GM19324 (cell line): Measurements from ENCODE around the gene ZNF747.
A peak's percentile ranks its signal among the peaks of the same experiment; 100 is the strongest.
"Not testable (repeated sequence)": the region's sequence is repeated elsewhere in the genome, so short reads cannot be mapped to it uniquely, and the experiment has no call there.

ENCODE experiments used
- ATAC-seq: cut with Tn5 transposase; IDR thresholded peaks from one replicate; pipeline ENCODE4 v1.9.1; 2021; ENCODE audit warnings: mild to moderate bottlenecking, moderate library complexity; ENCODE audit not compliant: unreplicated experiment, low FRiP score

Gene ZNF747

DNA sequence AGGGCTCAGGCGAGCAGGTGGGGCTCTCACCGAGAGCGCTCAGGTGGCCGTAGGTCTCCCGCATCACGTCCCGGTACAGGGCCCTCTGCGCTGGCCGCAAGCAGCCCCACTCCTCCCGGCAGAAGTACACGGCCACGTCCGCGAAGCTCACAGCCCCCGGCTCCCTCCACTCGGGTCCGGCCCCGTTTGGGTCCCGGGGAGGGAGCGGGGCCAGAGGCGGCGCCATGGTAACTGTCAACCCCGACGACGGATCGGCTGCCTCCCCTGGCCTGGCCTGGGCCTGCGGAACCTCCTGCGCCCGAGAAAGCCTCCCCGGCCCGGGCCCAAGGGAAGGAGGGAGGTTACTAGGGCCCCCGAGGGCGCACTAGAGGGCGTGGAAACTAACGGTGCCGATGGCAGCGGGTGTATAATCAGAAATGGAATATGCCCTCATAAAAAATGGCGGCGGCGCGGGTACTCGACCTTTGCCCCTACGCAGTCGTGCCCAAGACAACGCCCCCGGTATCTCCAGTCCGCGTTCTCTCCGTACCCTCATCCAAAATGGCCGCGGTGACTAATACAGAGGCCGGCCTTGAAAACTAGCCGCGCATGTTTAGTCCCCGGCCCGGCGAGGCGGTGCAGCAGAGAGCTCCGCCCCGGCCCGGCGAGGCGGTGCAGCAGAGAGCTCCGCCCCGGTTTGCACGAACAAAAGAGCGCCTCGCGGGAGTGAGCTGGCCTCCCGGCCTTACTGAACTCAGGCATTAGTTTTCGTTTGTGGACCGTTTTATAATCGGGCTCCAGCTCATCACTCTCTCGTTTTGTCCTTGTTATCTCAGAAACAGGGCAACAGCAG, 23.5 kb upstream of the ZNF747 start, which contains the start of gene ZNF764:
TSS of gene ZNF764 (minus strand) at position 418 of the 832 bp plus-strand sequence. CDS start at position 226, 192 bp downstream.
- ATAC-seq = peak; percentile 90

DNA sequence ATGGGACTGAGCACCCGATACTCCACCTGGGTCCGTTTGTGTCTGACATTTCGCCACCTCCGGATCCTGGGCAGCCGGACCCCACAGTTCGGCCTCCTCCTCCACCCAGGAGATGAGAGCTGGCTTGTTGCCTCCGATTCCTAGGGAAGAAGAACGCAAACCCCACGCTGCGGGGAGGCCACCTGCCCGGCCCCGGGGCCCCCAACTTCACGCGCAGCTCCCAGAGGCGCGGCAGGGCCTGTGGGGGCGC, 23.0 kb upstream of the ZNF747 start:
- ATAC-seq = peak; percentile 13

DNA sequence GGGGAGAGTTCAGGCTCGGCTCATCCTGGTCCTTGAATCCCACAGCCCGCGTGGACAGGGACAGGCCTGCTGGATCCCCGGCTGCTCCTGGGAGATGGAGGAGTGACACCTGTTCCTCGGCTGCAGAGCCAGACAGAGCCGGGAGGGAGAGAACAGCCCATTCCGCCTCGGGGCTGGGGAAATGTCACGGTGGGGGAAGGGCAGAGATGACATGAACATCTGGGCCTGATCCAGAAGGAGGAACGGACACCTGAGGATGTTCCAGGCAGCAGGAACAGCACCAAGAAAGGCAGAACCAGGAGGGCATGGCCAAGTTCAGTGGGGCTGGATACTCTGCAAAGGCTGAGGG, 21.4 kb upstream of the ZNF747 start:
- ATAC-seq = no peak

DNA sequence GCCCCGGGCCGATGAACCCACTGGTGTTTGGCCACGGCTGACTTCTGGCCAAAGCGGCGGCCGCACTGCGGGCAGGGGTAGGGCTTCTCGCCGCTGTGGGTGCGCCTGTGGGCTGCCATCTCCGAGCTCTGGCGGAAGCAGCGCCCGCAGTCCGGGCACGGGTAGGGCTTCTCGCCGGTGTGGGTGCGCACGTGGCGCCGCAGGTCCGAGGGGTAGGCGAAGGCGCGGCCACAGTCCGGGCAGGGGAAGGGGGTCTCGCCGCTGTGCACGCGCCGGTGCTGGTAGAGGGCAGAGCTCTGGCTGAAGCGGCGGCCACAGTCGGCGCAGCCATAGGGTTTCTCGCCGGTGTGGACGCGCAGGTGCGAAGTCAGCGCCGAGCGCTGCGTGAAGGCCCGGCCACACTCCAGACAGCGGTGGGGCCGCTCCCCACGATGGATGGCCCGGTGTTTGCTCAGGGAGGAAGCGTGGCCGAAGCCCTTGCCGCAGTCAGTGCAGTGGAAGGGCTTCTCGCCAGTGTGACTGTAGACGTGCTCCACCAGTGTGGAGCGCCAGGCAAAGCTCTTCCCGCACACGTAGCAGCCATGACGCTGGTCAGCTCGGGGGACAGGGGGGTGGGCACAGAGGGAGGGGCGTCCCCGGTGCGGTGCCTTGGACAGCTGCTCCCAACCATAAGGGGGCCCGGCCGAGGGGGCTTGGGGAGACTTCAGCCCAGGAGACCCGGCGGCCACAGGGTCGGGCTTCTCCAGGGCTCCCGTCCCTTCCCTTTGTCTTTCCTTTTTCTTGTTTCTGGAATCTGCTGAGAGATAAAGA, 20.9 kb upstream of the ZNF747 start:
- no peak for ATAC-seq

DNA sequence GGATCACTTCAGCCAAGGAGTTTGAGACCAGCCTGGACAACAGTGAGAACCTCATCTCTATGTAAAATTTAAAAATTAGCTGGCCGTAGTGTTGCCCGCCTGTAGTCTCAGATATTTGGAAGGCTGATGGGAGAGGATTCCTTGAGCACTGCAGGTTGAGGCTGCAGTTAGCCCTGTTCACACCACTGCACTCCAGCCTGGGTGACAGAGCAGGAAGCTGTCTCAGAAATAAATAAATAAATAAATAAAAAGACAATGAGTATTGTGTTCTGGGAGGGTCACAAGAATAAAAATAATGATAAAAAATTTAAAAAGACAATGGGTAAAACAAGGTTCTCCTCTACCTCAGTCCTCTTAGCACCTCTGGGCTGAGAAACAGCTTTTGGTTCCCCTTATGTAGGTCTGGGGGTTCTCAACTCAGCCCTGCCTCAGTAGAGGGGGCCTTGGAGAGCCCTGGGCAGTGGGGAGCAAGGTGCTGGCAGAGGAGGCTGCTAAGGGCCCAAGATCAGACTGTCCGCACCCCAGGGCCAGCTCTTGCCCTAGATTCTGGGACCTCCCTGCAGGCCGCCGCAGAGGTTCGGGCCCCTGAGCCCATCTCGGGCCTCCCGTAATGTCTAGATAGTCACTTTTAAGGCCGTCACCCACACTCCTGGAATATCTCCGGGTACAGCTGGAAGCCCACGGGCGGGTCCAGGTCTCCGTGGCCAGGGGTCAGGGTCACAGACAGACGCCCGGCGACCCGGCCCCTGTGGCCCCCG, 20.1 kb upstream of the ZNF747 start:
- ATAC-seq = no peak

DNA sequence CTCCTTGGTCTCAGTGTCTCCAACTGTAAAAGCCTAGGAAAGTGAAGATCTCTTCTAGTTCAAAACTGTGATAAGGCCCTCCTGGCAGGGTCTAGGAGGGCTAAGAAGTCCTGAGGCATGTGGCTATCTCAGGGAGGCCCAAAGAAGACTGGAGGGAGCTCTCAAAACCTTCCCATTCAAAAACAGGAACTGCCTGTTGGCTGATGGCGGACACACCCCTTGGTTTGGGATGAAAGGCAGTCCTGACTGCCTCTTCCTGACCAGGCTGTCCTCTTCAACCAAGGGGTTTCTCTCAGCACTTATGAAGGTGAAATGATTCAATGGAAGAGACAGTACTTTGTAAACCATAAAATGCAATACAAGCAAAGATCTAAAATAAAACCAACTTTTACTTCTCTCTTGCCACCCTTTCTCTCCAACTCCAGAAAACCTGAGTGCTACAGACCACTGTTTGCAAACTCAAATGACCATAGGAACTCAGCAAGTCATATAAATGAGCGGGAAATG, 18.8 kb upstream of the ZNF747 start:
- ATAC-seq = no peak

DNA sequence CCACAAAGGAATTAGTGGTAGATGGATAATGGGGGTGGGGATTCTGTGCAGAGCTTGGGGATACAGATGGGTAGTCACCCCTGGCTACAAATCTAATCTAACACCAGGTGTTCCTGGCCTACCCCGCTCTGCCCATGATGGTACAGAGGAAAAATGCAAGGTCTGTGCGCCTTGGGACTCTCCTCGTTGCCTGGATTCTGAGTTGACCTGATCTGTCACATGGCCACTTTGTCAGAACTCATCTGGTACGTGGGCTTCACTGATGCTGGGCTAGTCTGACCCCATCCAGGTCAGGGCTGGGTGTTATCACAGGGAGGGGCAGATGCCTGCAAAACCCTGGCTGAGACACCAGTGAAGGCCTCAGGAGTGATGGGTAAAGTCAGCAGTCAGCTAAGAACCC, 18.3 kb upstream of the ZNF747 start:
- no peak for ATAC-seq

DNA sequence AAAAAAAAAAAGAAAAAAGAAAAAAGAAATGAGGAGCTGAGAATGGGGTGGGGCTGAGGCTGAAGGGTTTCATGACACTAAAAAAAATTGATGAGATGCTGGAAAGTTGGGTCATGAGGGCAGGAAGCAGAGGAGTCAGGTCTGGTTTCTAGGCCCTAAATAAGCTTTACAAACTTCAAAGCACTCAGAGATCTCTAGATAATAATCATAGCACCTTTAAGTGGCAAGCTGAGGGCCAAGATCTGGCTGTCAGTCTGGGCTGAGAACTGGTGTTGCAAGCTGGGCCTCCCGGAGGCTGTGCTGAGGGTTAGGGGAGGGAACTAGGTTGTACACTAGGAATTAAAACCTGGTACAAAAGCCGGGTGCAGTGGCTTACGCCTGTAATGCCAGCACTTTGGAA, 17.1 kb upstream of the ZNF747 start:
- ATAC-seq = no peak

DNA sequence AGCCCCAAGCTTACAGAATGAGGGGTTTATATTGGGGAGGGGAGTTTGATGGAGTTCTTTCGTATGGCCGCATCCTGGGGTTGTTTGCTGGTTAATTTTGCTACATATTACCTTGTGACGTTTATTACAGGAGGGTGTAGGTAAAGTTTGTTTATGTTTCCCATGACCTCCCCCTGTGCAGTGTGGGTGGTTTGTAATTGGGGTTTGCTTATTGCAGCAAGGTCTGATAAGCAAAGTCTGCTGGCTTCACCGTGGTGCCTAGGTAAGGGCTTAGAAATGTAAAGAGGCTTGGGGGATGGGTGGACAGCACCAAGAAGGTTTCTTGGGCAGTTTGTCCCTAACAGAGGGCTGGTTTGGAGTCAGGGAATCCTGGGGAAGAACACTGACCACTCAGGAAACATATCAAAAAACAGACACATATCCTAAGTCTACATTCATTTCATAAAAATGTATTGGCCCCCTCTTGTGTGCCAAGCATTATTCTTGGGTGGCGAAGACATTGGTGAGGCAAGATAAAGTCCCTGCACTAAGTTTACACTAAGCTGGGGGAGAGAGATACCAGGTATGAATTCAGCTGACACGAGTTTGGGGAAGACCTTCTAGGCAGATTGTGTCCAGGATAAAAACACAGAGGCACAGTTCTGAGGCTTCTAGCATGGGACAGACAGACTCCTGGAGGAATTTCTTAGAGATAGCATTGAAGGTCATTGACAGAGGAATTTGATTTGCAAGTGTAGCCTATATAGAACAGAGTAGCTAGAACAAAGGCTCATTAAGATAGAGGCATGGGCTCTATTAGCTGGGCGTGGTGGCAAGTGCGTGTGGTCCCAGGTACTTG, 14.0 kb upstream of the ZNF747 start:
- ATAC-seq = no peak

DNA sequence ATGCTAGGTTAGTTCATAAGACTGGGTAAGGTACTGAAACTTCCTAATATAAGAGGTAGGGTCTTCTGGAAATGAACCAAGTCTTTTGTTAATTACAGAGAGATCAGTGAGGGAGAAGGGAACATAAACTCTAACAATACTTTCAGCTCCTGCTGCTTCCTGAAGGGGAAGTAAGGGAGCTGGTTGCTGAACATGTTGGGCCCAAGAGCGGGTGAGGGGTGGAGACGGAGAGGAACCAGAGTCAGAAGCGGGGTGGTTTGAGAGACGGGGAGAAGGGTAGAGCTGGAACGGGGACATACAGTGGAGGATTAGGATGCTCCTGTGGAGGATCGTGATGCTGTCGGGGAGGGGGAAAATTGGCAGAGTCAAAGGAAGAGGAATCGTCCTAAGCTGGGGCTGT, 11.5 kb upstream of the ZNF747 start:
- ATAC-seq = no peak

DNA sequence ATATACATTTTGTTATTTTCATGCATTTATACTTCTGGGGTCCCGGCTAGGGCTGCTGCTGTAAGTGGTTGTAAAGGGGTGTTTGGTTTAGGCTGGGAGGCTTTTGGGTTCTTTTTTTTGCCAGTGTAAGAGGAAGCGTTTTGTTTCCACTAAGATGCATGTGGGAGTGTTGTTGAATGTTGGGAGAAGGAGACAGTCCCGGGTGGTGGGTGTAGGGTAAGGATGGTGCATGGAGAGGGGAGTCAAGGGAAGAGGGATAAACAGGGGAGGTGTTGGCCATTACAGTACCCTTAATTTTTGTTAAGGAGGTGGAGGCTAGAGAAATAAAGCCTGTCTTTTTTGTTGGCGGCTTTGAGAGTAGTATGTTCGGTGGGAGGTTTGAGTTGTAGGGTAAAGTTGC, 8.4 kb upstream of the ZNF747 start:
- ATAC-seq = no peak

DNA sequence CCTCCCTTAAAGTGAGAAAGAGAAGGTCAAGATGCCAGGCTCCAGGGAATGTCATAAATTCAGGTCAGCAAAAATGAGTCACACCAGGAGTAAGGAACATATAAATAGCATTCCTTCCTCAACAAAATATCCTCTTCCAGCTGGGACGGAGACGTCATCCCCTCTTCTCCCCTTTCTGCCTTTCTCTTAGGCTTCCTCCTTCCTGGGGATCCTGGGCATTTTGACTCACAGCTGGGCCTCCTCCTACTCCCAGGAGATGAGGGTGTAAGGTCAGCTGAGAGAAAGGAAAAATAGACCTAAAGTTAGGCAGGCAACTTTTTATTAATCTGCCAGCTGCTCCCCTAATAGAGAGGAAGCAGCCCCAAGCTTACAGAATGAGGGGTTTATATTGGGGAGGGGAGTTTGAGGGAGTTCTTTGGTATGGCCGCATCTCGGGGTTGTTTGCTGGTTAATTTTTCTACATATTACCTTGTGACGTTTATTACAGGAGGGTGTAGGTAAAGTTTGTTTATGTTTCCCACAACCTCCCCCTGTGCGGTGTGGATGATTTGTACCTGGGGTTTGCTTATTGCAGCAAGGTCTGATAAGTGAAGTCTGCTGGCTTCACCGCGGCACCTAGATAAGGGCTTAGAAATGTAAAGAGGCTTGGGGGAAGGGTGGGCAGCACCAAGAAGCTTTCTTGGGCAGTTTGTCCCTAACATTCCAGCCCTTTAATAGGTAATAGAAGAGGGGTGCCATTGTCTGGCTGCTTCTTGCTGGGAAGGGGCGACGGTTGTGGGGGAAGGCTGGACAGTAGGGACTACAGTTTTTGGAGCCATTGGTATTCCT, 7.1 kb upstream of the ZNF747 start:
- no peak for ATAC-seq

DNA sequence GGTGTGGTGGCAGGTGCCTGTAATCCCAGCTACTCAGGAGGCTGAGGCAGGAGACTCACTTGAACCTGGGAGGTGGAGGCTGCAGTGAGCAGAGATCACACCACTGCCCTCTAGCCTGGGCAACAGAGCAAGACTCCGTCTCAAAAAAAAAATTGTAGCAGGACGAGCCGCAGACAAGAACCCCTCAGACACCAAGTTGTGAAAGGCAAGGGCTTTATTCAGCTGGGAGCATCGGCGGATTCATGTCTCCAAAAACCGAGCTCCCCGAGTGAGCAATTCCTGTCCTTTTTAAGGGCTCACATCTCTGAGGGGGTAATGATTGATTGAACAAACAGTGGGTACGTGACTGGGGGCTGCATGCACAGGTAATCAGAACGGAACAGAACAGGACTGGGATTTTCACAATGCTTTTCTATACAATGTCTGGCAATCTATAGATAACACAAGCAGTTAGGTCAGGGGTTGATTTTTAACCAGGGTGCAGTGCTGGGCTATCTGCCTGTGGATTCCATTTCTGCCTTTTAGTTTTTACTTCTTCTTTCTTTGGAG, 6.3 kb upstream of the ZNF747 start:
- ATAC-seq = not testable (repeated sequence)

DNA sequence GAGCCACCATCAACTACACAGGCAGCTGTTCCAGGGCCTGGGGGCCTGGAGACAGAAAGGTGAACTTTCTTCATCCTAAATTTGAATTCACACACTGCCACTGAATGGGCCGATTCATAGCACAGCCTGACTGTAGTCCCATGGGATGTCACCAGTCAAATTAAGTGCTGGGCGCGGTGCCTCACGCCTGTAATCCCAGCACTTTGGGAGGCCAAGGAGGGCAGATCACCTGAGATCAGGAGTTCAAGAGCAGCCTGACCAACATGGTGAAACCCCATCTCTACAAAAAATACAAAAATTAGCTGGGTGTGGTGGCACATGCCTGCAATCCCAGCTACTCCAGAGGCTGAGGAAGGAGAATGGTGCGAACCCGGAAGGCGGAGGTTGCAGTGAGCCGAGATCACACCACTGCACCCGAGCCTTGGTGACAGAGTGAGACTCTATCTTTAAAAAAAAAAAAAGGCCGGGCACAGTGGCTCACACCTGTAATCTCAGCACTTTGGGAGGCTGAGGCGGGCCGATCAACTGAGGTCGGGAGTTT, 5.4 kb upstream of the ZNF747 start:
- not testable (repeated sequence) for ATAC-seq

DNA sequence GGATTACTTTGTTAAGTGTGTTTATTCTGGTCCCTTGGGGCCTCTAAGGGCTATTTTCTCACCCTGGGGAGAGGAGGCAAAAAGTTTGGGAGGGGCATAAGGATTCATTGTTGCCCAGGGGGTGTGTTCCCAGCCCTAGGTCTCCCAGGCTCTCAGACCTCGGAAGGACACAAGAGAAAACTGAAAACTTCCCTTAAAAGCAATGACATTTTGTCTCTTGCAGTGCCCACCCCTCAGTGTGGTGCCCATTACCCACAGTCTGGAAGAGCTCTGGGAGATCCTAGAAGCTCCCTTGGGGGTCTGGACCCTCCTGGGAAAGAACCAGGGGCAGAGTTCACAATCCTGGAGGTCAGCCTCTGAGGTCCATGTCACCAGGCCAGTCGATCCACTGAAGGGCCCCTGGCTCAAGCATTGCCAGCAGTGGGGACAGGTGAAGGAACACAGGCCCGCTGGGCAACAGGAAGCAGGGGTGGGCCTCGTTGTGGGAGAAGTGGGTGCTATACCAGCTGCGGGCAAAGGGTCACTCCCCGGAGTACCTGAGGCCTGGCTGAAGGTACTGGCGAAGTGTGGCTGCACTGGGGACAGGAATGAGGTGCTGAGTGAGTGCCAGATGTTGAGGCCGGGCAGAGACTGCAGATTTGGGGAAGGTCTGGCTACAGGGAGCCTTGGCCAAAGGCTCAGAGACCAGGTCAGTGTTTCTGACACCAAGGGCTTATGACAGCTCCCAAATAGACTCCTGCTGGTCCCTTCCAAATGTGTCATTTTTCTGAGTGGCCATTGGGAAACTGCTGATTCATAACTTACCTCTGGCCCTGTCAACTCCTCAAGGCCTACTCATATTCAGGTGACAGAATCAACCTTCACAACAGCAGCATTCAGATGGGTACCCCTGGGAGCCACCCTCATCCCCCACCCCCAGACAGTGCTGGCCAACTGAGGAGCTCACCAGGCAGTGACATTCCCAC, 4.6 kb upstream of the ZNF747 start:
- no peak for ATAC-seq

DNA sequence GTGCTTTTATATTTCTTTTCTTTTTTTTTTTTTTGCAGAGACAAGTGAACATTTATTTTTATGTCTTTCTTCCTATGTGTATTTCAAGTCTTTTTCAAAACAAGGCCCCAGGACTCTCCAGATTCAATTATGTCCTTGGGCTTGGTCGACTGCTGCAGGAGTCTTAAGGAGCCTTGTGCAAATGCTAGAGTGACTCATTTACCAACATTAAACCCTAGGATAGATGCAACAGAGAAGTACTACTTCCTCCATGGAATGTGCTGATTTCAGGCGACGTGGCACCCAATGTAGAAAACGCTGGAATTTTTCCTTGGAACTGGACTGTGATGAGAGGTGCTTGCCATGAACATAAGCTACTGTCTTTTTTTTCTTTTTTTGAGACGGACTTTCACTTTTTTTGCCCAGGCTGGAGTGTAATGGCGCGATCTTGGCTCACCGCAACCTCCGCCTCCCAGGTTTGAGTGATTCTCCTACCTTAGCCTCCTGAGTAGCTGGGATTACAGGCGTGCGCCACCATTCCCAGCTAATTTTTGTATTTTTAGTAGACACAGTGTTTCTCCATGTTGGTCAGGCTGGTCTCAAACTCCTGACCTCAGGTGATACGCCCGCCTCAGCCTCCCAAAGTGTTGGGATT, 1.9 kb upstream of the ZNF747 start:
- ATAC-seq = not testable (repeated sequence)

DNA sequence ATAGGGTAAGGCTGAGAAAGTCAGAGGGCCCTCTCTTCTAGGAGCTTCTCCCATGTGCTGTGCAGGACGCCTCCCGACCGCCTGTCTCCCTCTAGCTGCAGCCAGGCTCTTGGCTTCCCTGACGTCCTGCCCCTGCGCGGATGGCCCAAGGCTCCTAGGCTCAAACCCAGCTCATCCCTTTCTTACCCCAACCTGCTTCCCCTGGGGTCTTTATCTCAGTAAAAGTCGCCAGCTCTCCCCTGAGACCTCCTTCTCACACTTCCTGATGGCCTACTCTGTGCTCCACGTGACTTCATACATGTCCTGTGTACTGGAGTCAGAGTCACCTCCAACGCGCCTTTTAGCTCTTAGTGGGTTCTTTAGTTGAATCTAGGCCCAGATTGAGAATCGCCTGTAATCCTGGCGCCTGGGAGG, 1.1 kb upstream of the ZNF747 start:
- ATAC-seq = no peak
